ENCODE data around the gene NR2C1.
"Not testable (repeated sequence)": the region's sequence is repeated elsewhere in the genome, so short reads cannot be mapped to it uniquely, and the experiment has no call there.

The NR2C1 gene

DNA sequence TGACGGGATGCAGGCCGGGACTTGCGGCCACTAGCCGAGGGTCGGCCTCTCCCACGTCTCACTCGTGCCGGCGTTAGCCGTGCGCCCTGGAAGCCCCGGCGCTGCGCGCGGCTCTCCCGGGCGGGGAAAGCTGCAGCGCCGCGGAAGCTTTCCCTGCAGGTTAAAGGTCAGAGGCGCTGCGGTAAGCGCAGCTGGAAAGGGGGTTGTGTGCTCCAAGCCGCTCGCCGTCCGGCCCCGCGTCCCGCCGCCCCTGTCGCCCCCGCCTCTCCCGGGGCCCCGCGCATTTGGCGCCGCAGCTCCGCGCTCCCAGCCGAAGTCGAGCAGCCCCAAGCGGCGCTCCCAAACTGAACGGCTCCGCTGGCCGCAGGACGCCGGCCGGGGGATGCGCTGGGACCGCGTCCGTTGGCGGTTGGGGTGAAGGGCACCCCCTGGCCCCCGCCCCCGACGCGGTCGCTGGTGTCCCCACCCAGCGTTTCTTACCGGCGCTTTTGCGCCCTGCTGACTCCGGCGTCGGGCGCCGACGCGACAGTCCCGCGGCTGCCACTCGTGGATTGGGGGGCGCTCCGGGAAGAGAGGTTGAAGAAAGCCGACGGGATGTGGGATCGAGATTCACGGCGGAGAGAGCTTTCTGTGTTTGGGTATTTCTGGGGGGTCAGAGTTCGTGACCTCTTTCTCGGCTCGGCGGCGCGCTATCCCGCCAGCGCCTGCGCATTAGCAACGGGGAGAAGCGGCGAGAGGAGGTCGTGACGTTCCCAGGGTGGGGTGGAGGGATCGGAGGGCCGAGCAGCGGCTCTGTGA lies at the start of gene NR2C1:
TSS of gene NR2C1 (minus strand) at position 719 of the 798 bp plus-strand sequence. CDS start 6,234 bp downstream, outside the sequence.
- DNase-seq: peak; percentile 95

DNA sequence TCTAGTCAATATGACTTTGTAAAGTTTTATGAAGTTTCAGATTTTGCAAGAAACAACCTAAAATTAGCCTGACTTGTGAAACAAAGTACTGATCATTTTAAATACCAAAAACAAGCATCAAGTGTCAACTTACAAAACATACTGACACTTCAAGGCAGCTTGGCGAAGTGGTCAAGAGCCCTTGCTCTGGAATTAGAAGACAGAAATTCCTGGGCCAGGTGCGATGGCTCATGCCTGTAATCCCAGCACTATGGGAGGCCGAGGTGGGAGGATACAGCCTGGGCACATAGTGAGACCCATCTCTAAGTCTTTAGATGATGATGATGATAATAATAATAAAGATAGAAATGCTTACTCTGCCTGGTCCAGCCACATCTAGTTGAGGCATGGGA lies 45.4 kb upstream of the NR2C1 start:
- DNase-seq: no peak

DNA sequence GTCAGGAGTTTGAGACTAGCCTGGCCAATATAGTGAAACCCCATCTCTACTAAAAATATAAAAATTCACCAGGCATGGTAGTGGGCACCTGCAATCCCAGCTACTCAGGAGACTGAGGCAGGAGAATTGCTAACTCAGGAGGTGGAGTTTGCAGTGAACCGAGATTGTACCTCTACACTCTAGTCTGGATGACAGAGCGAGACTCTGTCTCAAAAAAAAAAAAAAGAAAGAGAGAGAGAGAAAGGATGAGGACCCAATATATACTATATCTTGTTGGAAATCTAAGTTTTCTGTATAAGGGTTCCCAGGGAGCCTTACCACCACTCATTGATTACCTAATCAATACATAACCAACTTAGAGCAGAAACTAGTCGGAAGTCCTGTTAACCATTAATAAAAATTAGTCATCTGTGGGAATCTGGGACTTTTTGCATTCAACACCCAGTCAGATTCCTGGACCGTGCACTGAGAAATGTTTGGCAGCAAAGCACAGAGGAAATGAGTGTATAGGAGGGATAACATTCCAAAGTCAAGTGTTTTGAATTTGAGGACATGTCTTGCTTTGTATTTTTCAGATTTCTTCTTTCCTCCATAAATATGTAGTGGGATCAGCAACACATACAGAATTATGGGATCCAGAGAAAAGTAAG lies 44.8 kb upstream of the NR2C1 start:
- DNase-seq: no peak

DNA sequence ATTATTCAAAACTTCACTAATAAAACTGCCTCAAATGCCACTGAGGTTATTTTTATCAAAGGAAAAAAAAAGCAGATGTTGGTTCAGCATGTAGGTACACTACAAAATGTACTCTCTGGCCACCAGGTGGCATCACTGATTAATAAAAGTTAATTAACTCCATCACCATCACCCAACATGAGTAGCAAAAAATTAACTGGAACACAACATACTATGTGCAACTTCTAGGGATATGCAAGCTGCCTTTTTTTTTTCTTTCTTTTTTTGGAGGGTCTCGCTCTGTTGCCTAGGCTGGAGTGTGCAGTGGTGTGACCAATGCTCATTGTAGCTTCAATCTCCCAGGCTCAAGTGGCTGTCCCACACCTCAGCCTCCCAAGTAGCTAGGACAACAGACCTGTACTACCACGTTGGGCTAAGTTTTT lies 43.8 kb upstream of the NR2C1 start:
- peak; percentile 43 for DNase-seq

- no peak for DNase-seq
These were observed 43.4 kb upstream of the NR2C1 start for GRCh38 chr12:95116773-95117172.

DNA sequence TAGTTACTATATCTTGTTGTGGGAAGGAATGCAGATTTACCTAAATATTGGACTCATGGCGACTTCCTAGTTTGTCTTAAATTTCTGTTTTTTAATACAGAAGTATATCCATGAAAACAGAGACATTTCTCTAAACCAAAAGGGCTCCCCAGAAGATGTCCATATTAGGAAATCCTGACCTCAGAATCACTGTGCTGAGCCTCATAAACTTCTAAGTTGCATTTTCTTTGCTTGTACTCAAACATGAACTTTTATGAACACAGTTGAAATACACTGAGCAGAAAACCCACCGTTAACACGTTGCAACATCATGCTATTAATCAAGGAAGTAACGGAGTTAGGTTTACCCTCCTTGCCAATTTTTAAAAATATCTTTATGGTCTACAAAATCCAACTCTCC lies 42.9 kb upstream of the NR2C1 start:
- no peak for DNase-seq

DNA sequence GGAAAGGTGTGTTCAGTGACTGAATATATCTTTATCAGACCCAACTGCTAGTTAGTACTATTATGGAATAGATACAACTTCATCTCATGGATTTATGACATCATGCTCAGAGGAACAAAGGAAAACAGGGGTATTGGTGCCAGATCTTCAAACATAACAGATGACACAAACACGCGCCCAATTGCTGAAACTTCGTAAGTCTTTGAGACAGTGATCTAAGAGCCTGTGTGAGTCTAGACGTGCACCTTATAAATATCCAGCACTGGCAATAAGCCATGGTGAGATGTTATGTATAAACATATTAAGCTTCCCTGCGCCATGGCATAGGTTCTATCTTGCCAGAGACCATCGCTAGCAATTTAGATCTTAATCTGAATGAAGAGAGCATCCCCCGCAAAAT lies 42.2 kb upstream of the NR2C1 start:
- DNase-seq: no peak

GRCh38 chr12:95114766-95115405 lies 41.5 kb upstream of the NR2C1 start:
- DNase-seq: no peak

DNA sequence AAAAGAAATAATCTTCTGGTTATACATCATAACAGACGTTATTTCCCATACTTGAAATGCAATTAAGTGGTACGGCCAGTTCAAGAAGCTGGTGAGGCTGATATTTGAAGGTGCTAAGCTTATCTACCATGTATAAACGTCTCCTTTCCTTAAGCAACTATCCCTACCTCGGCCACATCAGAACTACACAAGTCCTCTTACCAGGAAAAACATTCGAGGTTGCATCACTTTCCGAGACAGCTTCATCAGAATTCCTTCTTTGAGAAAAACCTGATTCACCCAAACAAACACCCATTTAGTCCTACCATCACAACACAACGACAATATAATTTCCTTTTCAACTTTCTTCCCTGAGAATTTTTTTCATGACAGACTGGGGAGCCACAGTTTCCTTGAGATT lies 33.9 kb upstream of the NR2C1 start:
- DNase-seq: no peak

- no peak for DNase-seq
These were observed 32.1 kb upstream of the NR2C1 start for GRCh38 chr12:95105540-95105939.

GRCh38 chr12:95104919-95105452 lies 31.6 kb upstream of the NR2C1 start:
- DNase-seq: no peak

DNA sequence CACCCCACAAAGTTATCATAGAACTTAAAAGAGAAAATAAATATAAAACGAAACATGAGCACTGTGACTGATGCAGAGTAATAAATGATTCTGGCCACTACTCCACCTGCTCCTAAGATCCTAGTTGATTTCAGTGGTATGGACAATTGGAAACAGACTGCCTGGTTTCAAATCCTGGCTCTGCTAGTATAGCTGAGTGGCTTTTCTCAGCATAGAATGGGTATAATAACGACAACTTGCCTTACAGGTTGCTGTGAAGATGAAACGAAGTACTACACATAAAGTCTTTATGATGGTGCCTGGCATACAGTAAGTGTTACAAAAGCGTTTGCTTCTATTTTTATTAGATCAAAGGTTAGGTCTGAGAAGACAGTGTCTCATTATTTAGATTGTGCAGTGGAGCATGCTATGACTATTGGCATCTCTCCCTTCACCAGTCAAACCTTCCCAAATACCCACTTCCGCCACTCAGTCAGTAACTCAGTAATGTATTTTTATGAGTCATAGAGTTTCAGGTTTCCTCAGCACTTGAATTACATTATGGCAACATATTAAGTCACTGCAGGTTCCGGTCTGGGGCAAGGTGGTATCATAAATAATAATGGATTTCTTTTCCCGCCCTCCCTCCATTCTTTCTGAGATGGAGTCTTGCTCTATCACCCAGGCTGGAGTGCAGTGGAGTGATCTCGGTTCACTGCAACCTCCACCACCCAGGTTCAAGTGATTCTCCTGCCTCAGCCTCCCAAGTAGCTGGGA lies 29.7 kb upstream of the NR2C1 start:
- DNase-seq: no peak

- DNase-seq: not testable (repeated sequence)
These were observed 28.5 kb upstream of the NR2C1 start for GRCh38 chr12:95101957-95102356.

DNA sequence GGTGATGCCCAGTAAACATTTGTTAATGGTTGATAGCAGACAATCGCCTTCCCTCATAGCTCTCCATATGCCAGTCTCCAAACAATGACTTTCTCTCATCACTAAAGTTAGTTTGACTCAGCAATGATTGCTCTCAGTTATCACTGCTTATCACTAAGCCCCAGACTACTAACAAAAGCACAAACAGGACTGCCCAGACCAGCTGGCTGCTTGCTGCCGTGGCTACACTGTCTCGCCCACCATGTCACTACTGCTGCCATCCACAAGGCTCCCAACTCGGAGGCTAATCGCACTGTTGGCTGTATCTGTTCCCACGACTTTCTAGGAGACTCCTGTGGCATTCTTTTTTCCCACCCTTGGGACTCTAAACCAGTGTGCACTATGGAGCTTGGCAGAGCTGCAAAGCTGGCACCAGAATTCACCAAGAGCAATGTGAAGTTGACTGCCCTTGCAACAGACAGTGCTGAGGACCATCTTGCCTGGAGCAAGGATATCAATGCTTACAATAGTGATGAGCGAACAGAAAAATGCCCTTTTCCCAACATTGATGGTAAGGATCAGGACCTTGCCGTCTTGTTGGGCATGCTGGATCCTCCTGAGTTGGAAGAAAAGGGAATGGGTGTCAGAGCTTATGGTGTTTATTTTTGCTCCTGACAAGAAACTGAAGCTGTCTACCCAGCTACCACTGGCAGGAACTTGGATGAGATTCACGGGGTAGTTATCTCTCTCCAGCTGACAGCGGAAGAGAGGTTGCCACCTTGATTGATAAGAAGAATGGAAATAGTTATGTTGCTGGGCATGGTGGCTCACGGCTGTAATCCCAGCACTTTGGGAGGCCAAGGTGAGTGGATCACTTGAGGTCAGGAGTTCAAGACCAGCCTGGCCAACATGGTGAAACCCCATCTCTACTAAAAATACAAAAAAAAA lies 27.1 kb upstream of the NR2C1 start:
- no peak for DNase-seq

- DNase-seq: no peak
These were observed 25.9 kb upstream of the NR2C1 start for GRCh38 chr12:95099270-95099790.

DNA sequence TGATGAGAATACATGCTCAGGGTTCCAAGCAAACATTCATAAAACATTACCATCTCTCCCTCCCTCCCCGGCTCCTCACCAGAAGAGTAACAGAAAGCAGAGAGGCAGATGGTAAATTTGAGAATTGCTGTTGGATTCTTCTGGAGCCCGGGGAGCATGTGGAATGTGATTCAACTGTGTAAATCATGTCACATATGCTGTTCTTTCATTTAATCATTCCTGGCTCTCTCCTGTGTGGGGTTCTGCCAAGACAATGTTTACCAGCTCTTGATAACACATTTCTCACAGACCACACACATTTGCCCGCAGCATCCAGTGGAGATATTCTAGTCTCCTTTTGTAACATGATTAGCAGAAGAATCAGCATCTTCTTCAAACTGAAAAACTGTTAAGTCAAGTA lies 23.4 kb upstream of the NR2C1 start:
- DNase-seq: no peak

DNA sequence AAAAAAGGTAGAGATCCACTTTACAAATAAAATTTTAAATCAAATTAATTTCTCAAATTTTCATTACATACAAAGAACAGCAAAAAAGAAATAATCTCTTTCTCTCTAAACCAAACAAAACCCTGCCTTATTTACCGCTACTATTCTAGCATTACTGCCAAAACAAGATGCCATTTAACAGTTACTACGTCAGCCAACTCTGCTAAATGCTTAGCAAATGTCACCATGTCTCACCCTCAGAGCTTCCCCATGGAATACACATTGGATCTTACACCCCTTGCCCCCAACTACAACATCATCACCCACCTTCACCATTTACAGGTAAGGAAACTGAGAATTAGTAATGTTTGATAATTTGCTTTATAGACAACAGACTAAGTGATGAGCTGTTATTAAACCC lies 23.0 kb upstream of the NR2C1 start:
- no peak for DNase-seq

GRCh38 chr12:95095866-95096265 lies 22.4 kb upstream of the NR2C1 start:
- not testable (repeated sequence) for DNase-seq

GRCh38 chr12:95089462-95089861 lies 16.0 kb upstream of the NR2C1 start:
- no peak for DNase-seq

DNA sequence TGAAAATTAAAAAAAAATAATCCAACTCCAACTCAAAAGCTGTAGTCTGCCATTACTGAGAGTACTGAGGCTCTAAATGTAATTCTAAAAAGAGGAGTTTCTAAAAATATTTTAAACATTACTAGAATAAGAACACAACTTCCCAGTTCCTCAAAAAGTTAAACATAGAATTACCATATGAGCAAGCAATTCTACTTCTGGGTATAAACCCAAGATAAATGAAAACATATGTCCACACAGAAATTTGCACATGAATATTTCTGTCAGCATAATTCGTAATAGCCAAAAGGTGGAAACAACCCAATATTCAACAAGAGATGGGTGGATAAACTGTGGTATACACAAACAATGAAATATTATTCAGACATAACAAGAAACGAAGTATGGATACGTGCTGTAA lies 15.0 kb upstream of the NR2C1 start:
- no peak for DNase-seq

- no peak for DNase-seq
These were observed 12.2 kb upstream of the NR2C1 start for GRCh38 chr12:95085612-95086011.

- DNase-seq: no peak
These were observed 10.5 kb upstream of the NR2C1 start for GRCh38 chr12:95083938-95084337.

Data from left hindlimb (tissue), 1 donor.